HEK293 (cell line): ENCODE measurements around the gene EFCAB5.

Source experiments
- CTCF ChIP-seq: fragments of 450-650 bp; formaldehyde crosslinking; IDR thresholded peaks from 2 replicates; pipeline ENCODE4 v1.5.1; 2016; ENCODE audit warnings: missing biosample characterization, missing genetic modification characterization
- HIC1 ChIP-seq: fragments of 450-650 bp; formaldehyde crosslinking; IDR thresholded peaks from 2 replicates; pipeline ENCODE4 v1.5.1; 2016; ENCODE audit warnings: missing biosample characterization, missing genetic modification characterization
- IKZF3 ChIP-seq: fragments of 450-650 bp; IDR thresholded peaks from 2 replicates; pipeline ENCODE4 v1.5.0; 2018; ENCODE audit warnings: missing biosample characterization, mild to moderate bottlenecking, missing genetic modification characterization, moderate library complexity
- KLF16 ChIP-seq: fragments of 450-650 bp; formaldehyde crosslinking; IDR thresholded peaks from 2 replicates; pipeline ENCODE4 v1.5.1; 2017; ENCODE audit warnings: missing biosample characterization, missing genetic modification characterization
- PATZ1 ChIP-seq: fragments of 450-650 bp; formaldehyde crosslinking; IDR thresholded peaks from 2 replicates; pipeline ENCODE4 v1.5.1; 2016; ENCODE audit warnings: missing biosample characterization, missing genetic modification characterization
- ZBTB11 ChIP-seq: fragments of 450-650 bp; formaldehyde crosslinking; conservative IDR thresholded peaks from 2 replicates; pipeline ENCODE4 v1.5.1; 2016; ENCODE audit warnings: low read depth, missing biosample characterization, missing genetic modification characterization
- ZBTB17 ChIP-seq: fragments of 450-650 bp; formaldehyde crosslinking; IDR thresholded peaks from 2 replicates; pipeline ENCODE4 v1.5.1; 2016; ENCODE audit warnings: missing biosample characterization, missing genetic modification characterization
- ZBTB20 ChIP-seq: fragments of 450-650 bp; formaldehyde crosslinking; IDR thresholded peaks from 2 replicates; pipeline ENCODE4 v1.5.1; 2016; ENCODE audit warnings: missing biosample characterization, missing genetic modification characterization
- ZNF10 ChIP-seq: fragments of 450-650 bp; formaldehyde crosslinking; IDR thresholded peaks from 2 replicates; pipeline ENCODE4 v1.5.1; 2017; ENCODE audit warnings: missing biosample characterization, missing genetic modification characterization
- ZNF214 ChIP-seq: fragments of 450-650 bp; formaldehyde crosslinking; IDR thresholded peaks from 2 replicates; pipeline ENCODE4 v1.5.1; 2017; ENCODE audit warnings: missing biosample characterization, mild to moderate bottlenecking, missing genetic modification characterization, borderline replicate concordance
- ZNF221 ChIP-seq: fragments of 450-650 bp; formaldehyde crosslinking; IDR thresholded peaks from 2 replicates; pipeline ENCODE4 v1.5.1; 2017; ENCODE audit warnings: missing biosample characterization, missing genetic modification characterization, borderline replicate concordance
- ZNF366 ChIP-seq: fragments of 450-650 bp; formaldehyde crosslinking; conservative IDR thresholded peaks from 2 replicates; pipeline ENCODE4 v1.5.1; 2016; ENCODE audit warnings: missing biosample characterization, missing genetic modification characterization
- ZNF37A ChIP-seq: fragments of 450-650 bp; IDR thresholded peaks from 2 replicates; pipeline ENCODE4 v1.5.1; 2018; ENCODE audit warnings: missing biosample characterization, missing genetic modification characterization
- ZNF391 ChIP-seq: fragments of 450-650 bp; formaldehyde crosslinking; IDR thresholded peaks from 2 replicates; pipeline ENCODE4 v1.5.1; 2016; ENCODE audit warnings: low read depth, missing biosample characterization, missing genetic modification characterization, borderline replicate concordance
- ZNF449 ChIP-seq: fragments of 450-650 bp; formaldehyde crosslinking; IDR thresholded peaks from 2 replicates; pipeline ENCODE4 v1.5.1; 2017; ENCODE audit warnings: missing biosample characterization, mild to moderate bottlenecking, missing genetic modification characterization, moderate library complexity
- ZNF513 ChIP-seq: fragments of 450-650 bp; IDR thresholded peaks from 2 replicates; pipeline ENCODE4 v1.5.1; 2018; ENCODE audit warnings: missing biosample characterization, missing genetic modification characterization
- ZNF560 ChIP-seq: fragments of 450-650 bp; formaldehyde crosslinking; IDR thresholded peaks from 2 replicates; pipeline ENCODE4 v1.5.1; 2017; ENCODE audit warnings: missing biosample characterization, missing genetic modification characterization, borderline replicate concordance
- ZNF585B ChIP-seq: fragments of 450-650 bp; formaldehyde crosslinking; IDR thresholded peaks from 2 replicates; pipeline ENCODE4 v1.5.1; 2016; ENCODE audit warnings: missing biosample characterization, missing genetic modification characterization
- ZNF626 ChIP-seq: fragments of 450-650 bp; sonication (Bioruptor Pico); formaldehyde crosslinking; IDR thresholded peaks from 2 replicates; pipeline ENCODE4 v1.5.1; 2018; ENCODE audit warnings: missing biosample characterization, missing genetic modification characterization, inconsistent platforms
- ZNF629 ChIP-seq: fragments of 450-650 bp; formaldehyde crosslinking; IDR thresholded peaks from 2 replicates; pipeline ENCODE4 v1.5.1; 2017; ENCODE audit warnings: missing biosample characterization, missing genetic modification characterization
- ZNF670 ChIP-seq: fragments of 450-650 bp; formaldehyde crosslinking; IDR thresholded peaks from 2 replicates; pipeline ENCODE4 v1.5.1; 2016; ENCODE audit warnings: missing biosample characterization, missing genetic modification characterization, low read depth
- ZNF692 ChIP-seq: fragments of 450-650 bp; formaldehyde crosslinking; IDR thresholded peaks from 2 replicates; pipeline ENCODE4 v1.5.1; 2016; ENCODE audit warnings: missing biosample characterization, missing genetic modification characterization
- ZNF76 ChIP-seq: fragments of 450-650 bp; formaldehyde crosslinking; IDR thresholded peaks from 2 replicates; pipeline ENCODE4; 2016; ENCODE audit warnings: low read depth, missing biosample characterization, missing genetic modification characterization, borderline replicate concordance
- ZNF843 ChIP-seq: fragments of 450-650 bp; formaldehyde crosslinking; IDR thresholded peaks from 2 replicates; pipeline ENCODE4 v1.5.1; 2016; ENCODE audit warnings: missing biosample characterization, missing genetic modification characterization

EFCAB5 gene

GRCh38 chr17:30104575-30105339, 163.3 kb downstream of the EFCAB5 start (continued):
- TF ChIP-seq PATZ1 (tag by site-specific recombination) (no peak), ZNF560 (tag by site-specific recombination) (no peak), ZNF37A (tag by site-specific recombination) (no peak), ZNF449 (tag by site-specific recombination) (peak; percentile 40; the same call in 1 of the 2 replicates), ZNF10 (no peak), ZBTB11 (tag by site-specific recombination) (peak; percentile 30; the same call in 1 of the 2 replicates), ZBTB17 (tag by site-specific recombination) (peak; percentile 93), ZNF585B (tag by site-specific recombination) (no peak), ZNF843 (tag by site-specific recombination) (0 out of 2 replicates have a peak, but pooled peaks have one; percentile 33), KLF16 (tag by site-specific recombination) (peak; percentile 49; the same call in 1 of the 2 replicates), HIC1 (tag by site-specific recombination) (0 out of 2 replicates have a peak, but pooled peaks have one; percentile 39), ZNF629 (tag by site-specific recombination) (peak; percentile 48; the same call in 1 of the 2 replicates), ZBTB20 (tag by site-specific recombination) (peak; percentile 41; the same call in 1 of the 2 replicates), ZNF76 (tag by site-specific recombination) (peak; percentile 20; the same call in 1 of the 2 replicates), ZNF366 (tag by site-specific recombination) (peak; percentile 56; the same call in 1 of the 2 replicates), ZNF391 (tag by site-specific recombination) (peak; percentile 45; the same call in 1 of the 2 replicates), ZNF670 (tag by site-specific recombination) (no peak), ZNF214 (no peak), IKZF3 (peak; percentile 80), ZNF221 (tag by site-specific recombination) (no peak), ZNF692 (tag by site-specific recombination) (peak; percentile 22; the same call in 1 of the 2 replicates), CTCF (tag by site-specific recombination) (peak; percentile 83), ZNF626 (tag by site-specific recombination) (no peak), ZNF513 (tag by site-specific recombination) (no peak)
